GM18951 (cell line): ENCODE results near the gene TMEM252.

Experiments
- POLR2A ChIP-seq: IDR thresholded peaks from 4 replicates; pipeline ENCODE4 v1.6.1; 2011; ENCODE audit warnings: mild to moderate bottlenecking; ENCODE audit not compliant: insufficient read length, insufficient read depth; ENCODE audit errors: extremely low read depth
- in situ Hi-C: fragments of 300-500 bp; cut with MboI; formaldehyde crosslinking; loops from one replicate; pipeline ENCODE4 v1.12.0; 2022; ENCODE audit warnings: low sequenced_read_pairs, mixed read lengths, inconsistent platforms; ENCODE audit not compliant: unreplicated experiment

The TMEM252 gene

DNA sequence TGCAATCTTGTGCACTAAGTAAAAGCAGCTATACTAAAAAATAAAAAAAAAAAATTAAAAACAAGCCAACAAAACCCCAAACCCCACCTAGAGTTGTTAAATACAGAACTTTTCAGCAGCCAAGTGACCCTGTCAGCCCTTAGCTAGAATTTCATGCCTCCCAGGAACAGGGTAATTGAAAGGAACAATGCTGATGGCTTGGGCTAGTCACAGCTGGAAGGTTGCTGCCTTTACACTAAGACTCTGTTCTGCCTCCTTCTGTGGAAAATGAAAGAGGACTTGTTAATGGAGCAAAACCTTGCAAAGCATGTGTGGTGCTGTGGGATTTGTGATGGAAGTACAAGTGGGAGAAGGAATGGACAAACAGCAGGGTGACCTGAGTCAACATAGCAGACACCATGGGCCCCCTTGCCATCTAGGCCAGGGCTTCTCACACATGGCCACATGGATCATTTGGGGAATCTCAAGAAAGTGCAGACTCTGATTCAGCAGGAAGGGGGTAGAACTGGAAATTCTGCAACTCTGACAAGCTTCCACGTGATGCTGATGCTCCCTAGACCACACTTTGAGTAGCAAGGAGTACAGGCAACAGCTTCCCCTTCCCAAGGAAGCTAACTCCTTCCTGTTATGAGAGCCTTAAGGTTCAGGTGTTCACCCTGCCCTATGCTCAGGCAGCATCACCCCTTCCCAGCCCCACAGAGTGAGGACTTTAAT is 14.9 kb upstream of the TMEM252 start:
- no peak for TF ChIP-seq POLR2A
- in situ Hi-C loops, result loop anchor here (25.0 kb wide), 1 partner anchor 193 kb away; the partner anchor contains the start of gene PGM5

DNA sequence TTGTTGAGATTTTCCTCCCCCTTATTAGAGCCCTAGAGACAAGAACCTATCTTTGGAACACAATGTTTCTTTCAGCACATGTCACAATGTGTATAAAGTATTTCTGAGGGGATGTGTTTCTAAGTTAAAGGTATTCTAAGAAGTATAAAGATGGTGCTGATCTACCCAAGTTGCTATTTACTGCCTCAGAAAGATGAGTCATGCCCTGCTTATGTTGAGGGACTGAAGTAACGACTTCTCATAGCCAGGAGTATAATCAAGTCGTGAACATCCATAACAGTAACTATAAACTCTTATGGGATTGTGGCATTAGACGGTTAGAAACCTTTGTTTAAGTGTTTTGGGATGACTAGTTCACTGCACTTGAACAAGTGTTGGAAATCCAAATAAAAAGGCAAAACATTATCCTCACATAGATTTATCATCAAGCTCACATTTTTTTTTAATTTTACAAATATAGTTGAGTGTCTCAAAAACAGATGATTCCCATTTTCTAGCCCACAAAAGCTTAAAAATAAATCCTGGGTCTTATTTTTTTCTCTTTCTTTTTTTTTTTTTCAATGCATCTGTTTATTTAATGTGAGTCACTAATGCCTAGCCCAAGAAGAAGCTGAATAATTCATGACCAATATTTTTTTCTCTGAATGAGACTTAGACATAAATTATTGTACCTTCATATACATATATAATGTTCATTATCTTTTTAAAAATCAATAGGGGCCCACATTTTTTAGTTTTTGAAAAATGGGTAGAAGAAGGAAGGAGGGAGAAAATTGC is 12.2 kb upstream of the TMEM252 start:
- in situ Hi-C loops, result loop anchor here (25.0 kb wide), 1 partner anchor 191 kb away; the partner anchor contains the start of gene PGM5
- no peak for TF ChIP-seq POLR2A

DNA sequence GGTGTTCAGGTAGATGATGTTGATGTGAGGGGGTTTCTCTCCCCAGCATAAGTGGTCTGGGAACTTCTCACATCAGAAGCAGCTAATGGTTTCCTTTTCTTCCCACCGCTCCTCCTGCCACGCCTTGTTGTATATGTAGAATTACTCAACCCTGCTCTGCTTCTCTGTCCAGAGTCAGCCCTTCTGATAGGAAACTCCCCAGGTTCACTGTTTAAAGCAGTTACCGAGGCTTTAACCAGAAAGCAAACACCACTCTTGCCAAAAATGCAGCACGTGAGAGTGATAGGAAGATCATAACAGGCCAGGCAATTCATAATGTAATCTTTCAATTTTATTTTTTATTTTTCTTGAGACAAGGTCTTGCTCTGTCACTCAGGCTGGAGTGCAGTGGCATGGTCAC is 10.5 kb upstream of the TMEM252 start:
- no peak for TF ChIP-seq POLR2A
- in situ Hi-C loops, result loop anchor here (25.0 kb wide), 1 partner anchor 189 kb away; the partner anchor contains the start of gene PGM5

DNA sequence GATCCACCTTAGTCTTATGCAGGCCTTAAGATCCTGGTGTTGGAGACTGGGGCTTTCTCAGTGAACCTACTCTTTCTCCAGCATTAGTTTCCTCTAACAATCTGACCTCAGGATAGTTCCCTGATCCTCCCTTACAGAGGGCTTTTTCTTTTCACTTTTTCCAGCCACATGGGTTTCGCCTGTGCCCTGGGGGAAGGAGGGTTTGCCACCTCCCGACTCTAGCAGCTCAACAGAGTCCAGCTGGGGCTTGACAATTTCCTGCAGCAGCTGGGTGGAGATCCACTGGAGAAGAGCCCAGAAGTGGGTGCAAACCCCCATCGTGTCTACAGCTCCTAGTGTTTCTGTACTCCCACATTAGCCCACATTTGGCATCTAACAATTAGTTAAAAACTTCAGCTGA is 7.6 kb upstream of the TMEM252 start:
- in situ Hi-C loops, result no loop called here
- TF ChIP-seq POLR2A, result no peak

DNA sequence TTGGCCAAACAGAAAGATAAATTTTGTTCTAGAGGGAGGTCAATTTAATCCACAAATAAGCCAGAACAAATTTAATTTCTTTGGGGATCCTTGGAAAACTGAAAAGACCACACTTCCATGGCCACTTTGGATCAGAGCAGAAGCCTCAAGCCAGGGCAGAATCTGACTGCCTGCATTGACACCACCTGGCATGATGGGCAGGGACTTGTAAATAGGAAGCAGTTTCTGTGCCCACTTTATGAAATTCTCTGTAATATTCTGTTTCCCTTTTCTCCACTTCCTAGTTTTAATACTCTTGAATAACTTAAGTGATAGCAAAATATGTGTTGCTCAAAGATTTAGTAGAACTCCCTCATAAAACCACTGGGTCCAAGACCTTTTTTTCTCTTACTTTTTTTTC is 6.7 kb upstream of the TMEM252 start:
- no peak for TF ChIP-seq POLR2A
- in situ Hi-C loops, result no loop called here

DNA sequence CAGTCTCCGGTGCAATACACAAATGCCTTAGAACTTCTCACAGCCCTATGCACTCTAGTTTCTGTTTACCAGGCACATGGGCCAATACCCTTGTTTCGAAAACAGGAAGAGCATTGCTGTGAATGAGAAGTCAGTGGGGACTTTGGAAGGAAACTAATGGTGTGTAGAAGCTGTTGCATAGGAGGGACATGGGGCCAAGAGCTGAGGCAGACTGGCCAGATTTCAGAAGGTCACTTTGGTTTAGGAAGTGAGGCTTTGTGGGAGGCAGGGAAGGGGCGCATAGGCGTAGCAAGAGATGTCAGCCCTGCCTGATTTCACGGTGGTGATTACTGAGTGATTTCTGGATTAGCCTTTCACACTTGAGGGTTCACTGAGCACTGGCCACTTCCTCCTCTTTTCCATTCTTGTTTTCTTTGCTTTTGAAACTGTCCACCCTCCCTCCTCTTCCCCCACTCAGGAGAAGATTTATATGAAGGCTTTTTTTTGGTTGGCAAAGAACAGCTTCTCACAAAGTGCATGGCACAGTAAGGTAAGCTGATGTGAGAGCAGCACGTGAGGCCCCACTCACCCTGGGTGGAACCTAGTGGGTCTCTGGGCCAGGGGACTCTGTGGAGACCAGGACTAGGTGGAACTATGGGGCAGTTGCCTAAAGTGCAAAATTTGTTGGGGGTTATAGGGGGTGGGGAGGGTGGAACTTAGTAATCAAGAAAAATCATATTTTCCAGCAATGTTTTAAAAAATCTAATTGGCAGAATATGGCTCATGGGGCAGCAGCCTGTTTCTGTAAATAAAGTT is 6.1 kb upstream of the TMEM252 start:
- in situ Hi-C loops, result no loop called here

DNA sequence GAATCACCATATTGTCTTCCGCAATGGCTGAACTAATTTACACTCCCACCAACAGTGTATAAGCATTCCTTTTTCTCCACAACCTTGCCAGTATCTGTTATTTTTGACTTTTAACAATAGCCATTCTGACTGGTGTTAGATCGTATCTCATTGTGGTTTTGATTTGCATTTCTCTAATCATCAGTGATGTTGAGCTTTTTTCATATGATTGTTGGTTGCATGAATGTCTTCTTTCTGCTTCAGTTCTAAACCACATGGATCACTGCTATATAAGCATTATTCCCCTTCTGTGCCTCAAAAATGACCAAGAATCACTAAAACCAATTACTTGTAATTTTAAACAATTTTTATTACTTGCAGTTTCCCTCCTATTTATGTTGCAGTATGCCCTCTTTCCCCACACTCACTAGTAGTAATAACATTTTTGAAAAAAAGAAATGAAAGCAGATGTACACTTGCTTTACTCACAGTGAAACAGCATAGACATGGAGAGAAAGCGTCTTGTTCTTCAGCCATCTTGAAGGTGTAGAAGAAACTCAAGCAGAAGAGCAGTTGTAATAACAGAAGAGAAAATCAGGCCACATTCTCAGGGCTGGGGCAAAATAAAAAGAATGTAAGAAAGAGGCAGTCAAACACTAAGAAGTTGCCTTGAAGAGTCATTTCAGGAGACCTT is 4.5 kb upstream of the TMEM252 start:
- in situ Hi-C loops, result no loop called here
- TF ChIP-seq POLR2A, result no peak

More for the DNA sequence above, 6.1 kb upstream of the TMEM252 start:
- no peak for TF ChIP-seq POLR2A

DNA sequence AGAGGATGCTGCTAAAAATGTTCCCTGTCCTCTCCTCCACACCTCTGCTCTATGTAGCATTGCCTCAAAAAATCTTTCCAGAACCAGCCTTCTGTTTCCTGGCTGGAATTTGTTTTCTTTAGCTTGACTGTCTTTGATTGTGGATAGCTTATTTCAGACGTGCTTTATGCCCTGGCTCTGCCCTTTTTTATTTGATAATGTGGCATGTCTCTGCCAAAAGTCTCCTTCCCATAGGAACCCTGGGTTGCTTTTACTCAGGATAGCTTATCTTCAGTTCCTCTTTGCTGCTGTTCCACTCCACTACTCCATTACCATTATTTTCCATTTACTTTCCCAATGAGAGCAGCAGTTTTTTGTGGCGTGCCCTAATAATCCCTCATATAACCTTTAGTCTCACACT is 885 bp upstream of the TMEM252 start:
- in situ Hi-C loops, result no loop called here
- no peak for TF ChIP-seq POLR2A

DNA sequence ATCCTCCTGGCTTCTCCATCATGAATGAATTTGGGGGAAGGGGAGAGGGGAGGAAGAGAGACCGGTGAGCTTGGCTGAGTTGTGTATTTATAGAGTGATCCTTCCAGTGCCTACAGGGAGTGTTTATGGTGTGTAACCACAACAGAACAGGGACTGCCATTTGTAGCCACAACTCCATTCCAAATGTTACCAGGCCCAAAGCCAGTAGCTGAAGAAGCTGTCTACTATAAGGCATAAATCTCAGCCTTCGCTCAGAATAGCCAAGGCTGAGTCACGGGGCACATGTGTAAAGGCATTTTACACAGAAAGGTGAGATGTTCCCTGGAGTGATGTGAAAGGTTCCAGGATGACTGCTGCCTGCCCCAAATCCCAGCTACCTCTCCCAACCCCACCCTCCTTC is 2.5 kb downstream of the TMEM252 start:
- in situ Hi-C loops, result no loop called here
- TF ChIP-seq POLR2A, result no peak

DNA sequence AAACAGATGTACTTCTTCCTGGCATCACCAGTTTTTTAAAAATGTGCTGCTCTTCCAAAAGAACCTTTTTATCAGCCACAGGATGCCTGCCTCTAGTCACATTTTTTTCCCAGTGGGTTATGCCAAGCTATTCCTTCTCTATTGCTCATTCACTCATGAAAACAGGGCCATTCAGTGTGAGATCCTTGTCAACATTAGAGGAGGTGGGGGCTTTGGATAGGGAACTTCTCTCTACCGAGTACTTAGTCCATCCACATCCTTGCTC is 3.1 kb downstream of the TMEM252 start:
- in situ Hi-C loops, result no loop called here
- no peak for TF ChIP-seq POLR2A

DNA sequence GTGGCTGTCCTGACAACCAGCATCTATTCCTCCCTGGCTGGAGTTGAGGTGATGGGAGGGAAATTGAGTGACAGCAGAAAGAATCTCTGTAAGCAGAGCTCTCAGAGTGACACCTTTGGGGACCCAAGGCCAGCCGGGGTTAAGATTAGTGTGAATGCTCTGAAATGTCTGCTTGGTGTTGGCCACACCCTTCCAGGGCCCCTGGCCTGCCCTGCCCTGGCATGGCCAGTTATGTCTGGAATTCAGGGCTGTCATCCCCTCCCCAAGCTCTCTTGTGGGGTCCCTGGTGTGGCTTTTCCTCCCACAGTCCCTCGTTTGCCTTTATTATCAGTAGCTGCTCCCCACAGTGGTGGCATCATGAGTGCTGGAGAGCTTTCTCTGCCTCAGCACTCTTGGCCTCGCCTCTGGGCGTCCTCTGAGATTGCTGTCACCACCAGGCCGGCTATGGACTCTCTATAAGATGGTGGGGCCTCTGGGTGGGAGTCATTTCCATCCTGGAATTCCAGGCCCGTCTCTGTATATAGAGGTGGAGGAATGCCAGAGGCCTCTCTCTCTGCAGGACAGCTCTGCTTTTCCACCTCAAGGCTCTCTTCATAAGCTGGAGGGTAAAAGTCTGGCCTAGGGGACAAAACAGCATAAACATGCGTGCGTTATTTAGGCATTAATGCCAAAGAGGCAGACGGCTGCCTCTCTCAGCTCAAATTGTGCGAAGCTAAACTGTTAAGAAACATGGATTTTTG is 3.6 kb downstream of the TMEM252 start:
- in situ Hi-C loops, result no loop called here
- no peak for TF ChIP-seq POLR2A

DNA sequence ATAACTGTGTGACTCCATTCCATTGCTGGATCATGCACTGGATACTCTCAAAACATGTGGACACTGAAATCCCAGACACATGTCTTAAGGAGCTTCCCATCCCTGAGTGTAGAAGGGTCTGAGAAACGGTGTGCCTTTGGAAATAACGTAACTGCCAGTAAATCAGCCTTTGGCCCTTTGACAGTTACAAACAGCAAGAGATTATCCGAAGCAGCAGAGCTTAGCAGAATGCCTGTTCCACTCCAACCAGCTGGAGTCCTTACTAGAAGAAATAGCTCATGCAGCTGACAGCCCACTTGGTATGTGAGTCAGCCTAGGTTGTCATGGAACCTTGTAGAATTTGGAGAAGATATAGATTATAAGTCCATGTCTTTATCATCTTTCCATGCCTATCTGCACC is 7.0 kb downstream of the TMEM252 start:
- no peak for TF ChIP-seq POLR2A
- in situ Hi-C loops, result no loop called here
